HG03045 (cell line): Measurements from ENCODE around the gene SH3TC1.

ENCODE experiments used
- ATAC-seq: cut with Tn5 transposase; IDR thresholded peaks from one replicate; pipeline ENCODE4 v1.9.1; 2021; ENCODE audit warnings: mild to moderate bottlenecking, moderate library complexity; ENCODE audit not compliant: unreplicated experiment

Gene SH3TC1

GRCh38 chr4:8197521-8197920 lies 1.6 kb upstream of the SH3TC1 start:
- no peak for ATAC-seq

DNA sequence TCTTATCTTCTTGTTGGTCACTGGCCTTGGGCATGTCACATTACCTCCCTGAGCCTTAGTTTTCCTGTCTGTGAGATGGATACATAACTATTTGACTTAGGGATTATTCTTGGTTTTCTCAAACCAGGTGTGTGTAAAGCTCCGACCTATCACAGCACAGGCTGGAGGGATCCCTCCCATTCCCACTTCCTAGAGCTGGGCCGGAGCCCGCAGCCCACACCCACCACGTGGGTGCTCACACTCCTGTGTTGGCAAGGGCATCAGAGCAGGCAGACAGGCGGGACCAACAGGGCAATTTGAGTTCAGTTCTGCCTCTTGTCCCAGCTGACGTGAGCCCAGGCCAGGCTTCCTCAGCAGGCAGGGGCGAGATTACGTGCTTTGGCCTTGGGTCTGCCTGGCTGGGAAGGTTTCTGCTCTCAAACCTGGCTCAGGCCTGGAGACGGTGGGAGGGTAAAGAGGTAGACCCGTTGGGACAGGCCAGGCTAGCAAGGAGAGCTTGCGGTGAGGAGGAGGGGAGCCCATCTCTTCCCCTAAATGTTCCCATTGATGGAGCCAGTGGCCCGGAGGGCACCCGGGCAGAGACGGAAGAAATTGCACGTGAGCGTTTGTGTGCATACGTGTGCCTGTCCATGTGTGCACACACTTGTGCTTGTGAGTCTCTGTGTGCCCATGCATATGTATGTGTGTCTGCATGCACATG lies 734 bp upstream of the SH3TC1 start:
- ATAC-seq = no peak

GRCh38 chr4:8199594-8200301 lies 658 bp downstream of the SH3TC1 start:
- ATAC-seq = no peak

GRCh38 chr4:8200302-8200975 lies 1.3 kb downstream of the SH3TC1 start:
- ATAC-seq = no peak

DNA sequence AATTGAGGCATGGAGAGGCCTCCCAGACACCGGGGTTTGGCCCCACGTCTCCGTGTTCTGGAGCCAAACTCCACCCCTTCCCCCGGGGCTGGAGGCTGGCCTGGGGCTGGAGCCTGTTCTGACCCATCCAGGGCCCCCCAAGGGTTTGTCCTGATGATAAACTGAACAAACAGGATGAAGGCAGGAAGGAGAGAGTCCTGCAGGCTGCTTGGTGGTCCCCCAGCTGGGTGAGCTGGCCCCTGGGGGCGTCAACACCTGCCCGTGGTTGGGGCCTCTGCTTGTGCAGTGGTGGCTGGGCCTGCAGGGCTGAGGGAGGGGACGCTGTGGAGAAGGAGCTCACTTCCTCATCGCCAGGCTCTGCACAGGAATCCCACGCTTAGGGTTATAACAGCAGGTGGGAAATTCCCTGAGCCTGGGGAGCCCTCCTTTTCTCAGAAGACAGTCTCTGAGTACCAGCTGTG lies 2.3 kb downstream of the SH3TC1 start:
- ATAC-seq = peak; percentile 28

DNA sequence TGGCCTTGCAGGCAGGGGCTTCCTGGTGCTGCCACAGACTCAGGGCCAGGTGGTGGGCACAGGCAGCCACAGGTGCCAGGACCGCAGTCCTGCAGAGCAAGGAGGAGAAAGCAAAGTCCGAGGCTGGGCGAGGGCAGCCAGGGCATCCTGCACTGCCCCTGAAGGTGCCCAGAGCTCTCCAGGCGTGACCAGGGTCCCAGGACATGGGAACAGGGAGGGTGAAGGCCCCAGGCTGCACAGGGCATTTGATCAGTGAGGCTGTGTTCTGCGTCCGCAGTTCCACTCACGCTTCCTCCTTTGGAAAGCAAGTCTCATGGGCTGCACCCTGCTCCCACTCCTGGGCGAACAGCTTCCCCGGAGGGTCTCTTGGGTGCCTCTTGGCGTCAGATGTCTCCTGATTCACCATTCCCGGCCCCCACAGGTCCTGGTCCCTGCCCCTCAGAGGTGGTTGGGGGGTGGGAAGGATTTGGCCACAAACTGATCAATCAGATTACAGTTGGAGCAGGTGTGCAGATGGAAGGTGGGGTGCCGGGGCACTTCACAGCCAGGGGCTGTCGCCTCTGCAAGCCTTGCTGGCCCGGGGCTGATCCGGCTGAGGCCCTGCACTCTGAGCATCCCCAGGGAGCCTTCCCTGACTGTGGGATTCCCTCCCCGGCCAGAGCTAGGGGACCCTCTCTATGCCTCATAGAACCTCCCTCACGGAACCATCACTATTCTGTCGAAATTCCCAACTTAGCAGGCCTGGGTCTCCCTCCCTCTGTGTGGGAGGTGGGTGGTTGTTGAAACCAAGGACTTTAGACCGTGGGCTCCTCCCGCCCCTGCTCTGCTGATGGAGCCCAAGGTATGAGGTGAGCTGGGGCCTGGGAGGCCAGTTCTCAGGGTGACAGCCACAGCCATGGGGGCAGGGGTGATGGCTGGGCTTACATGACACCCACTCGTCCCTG lies 3.3 kb downstream of the SH3TC1 start:
- ATAC-seq = no peak

DNA sequence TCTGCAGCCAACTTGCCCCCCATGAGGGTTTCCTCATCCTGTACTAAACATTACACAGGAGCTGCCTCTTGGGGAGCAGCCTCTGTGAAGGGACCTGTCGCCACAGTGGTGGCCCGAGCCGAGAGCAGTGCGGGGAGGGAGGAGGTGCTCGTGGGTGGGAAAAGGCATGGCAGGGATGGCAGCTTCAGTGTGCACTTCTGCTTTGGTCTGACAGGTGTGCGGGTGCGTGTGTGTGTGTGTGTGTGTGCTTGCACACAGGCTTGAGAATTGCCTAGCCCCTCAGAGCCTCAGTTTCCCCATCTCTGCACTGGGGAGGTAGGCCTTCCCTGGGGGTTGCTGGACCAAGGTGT lies 3.9 kb downstream of the SH3TC1 start:
- no peak for ATAC-seq

DNA sequence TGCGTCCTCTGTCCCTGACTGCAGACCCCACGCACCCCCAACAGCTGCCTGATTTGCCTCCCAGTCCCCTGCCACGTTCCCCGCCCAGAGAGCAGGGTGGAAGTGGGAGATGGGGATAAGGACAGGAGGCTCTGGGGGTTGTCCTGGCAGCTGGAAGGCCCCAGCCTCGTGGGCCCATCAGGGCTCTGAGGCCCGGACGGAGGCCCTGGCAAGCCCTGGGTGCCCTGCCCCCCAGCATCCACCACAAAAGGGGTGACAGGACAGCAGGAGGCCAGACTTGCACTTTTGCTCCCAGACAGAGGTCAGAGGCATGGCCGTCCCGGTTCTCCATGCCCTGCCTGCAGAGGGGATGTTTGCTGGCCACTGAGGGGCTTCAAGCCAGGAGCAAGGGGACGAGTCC lies 4.7 kb downstream of the SH3TC1 start:
- no peak for ATAC-seq

- ATAC-seq = no peak
Measured at GRCh38 chr4:8204576-8205227, 5.6 kb downstream of the SH3TC1 start.

DNA sequence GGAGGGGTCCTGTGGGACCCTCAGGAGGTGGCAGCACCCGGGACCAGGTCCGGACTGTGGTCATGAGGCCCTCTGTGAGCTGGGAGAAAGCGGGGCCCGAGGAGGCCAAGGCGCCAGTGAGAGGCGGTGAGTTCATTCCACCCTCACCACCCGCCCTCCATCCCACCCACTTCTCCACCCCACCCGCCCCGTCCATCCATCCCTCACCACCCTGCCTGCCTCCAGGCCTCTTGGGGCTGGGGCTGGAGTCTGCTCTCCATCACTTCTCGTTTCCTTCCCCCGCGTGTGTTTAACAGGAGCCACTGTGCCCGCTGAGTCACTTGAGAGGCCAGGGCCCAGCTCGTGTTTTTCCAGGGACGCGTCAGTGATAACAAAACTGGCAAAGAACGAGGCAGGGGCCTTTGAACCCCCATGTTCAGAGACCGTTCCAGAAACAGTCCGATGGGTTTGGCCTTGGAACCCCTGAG lies 6.2 kb downstream of the SH3TC1 start:
- ATAC-seq = no peak

GRCh38 chr4:8205749-8206611 lies 6.9 kb downstream of the SH3TC1 start:
- no peak for ATAC-seq

GRCh38 chr4:8207314-8207713 lies 8.2 kb downstream of the SH3TC1 start:
- ATAC-seq = no peak

GRCh38 chr4:8208565-8208964 lies 9.5 kb downstream of the SH3TC1 start:
- no peak for ATAC-seq

- no peak for ATAC-seq
Measured at GRCh38 chr4:8209181-8209874, 10.2 kb downstream of the SH3TC1 start.

- ATAC-seq = no peak
Measured at GRCh38 chr4:8210010-8210409, 10.9 kb downstream of the SH3TC1 start.

- ATAC-seq = no peak
Measured at GRCh38 chr4:8210616-8211015, 11.5 kb downstream of the SH3TC1 start.

- no peak for ATAC-seq
Measured at GRCh38 chr4:8211251-8211650, 12.2 kb downstream of the SH3TC1 start.

- ATAC-seq = no peak
Measured at GRCh38 chr4:8211737-8212581, 12.9 kb downstream of the SH3TC1 start.
